Karpas-422 (cell line): ENCODE results near the gene TTC12. TPM values are rescaled to one million over a fixed set of nuclear protein-coding genes. Genes with fewer than 3 reads are reported as not detected.

ENCODE experiments used
- DNase-seq: peaks from one replicate; pipeline ENCODE4 v3.0.0-alpha.2; 2015
- H2AFZ ChIP-seq: fragments of 200-600 bp; sonication (generic); 2 replicates; pipeline ENCODE4 v1.6.1; 2014; ENCODE audit warnings: antibody characterized with exemption, low read length, mixed read lengths
- H3K27ac ChIP-seq: fragments of 200-600 bp; sonication (generic); 2 replicates; pipeline ENCODE4 v1.5.1; 2014; ENCODE audit warnings: mild to moderate bottlenecking, low read length, moderate library complexity
- H3K27me3 ChIP-seq: fragments of 200-600 bp; sonication (generic); 2 replicates; pipeline ENCODE4 v1.6.1; 2014; ENCODE audit warnings: low read length, mixed read lengths
- H3K36me3 ChIP-seq: fragments of 200-600 bp; sonication (generic); 2 replicates; pipeline ENCODE4 v1.6.1; 2014; ENCODE audit warnings: low read length, mixed read lengths; ENCODE audit not compliant: insufficient read depth
- H3K4me1 ChIP-seq: fragments of 200-600 bp; sonication (generic); 2 replicates; pipeline ENCODE4 v1.6.1; 2014; ENCODE audit warnings: mild to moderate bottlenecking, low read length, mixed read lengths
- H3K4me2 ChIP-seq: fragments of 200-600 bp; sonication (generic); 2 replicates; pipeline ENCODE4 v1.6.1; 2014; ENCODE audit warnings: low read length, low read depth, mild to moderate bottlenecking; ENCODE audit not compliant: poor library complexity, severe bottlenecking
- H3K4me3 ChIP-seq: fragments of 200-600 bp; sonication (generic); 2 replicates; pipeline ENCODE4 v1.5.1; 2014; ENCODE audit warnings: mild to moderate bottlenecking, antibody characterized with exemption, low read length, mixed read lengths
- H3K79me2 ChIP-seq: fragments of 200-600 bp; sonication (generic); 2 replicates; pipeline ENCODE4 v1.6.1; 2014; ENCODE audit warnings: mild to moderate bottlenecking, low read length, mixed read lengths
- H3K9ac ChIP-seq: fragments of 200-600 bp; sonication (generic); 2 replicates; pipeline ENCODE4 v1.6.0; 2014; ENCODE audit warnings: low read length
- H3K9me2 ChIP-seq: fragments of 200-600 bp; sonication (generic), shearing (Covaris generic); replicated peaks from 2 replicates; pipeline ENCODE4 v1.6.0; 2014; ENCODE audit warnings: mild to moderate bottlenecking, low read length, moderate library complexity; ENCODE audit not compliant: insufficient read depth
- H3K9me3 ChIP-seq: fragments of 300-700, 200-600 bp; sonication (generic); 2 replicates; pipeline ENCODE4 v1.6.1; 2014; ENCODE audit warnings: low read length, mixed read lengths
- H4K20me1 ChIP-seq: fragments of 200-600 bp; sonication (generic); 2 replicates; pipeline ENCODE4 v1.6.1; 2014; ENCODE audit warnings: mild to moderate bottlenecking, antibody characterized with exemption, low read length, low read depth; ENCODE audit not compliant: insufficient read depth
- total RNA-seq: library from RNA; depleted of rRNA; stranded (reverse); fragments of >200 nt; shearing (Covaris generic); gene quantifications from 2 replicates; pipeline ENCODE4 v1.2.3, GENCODE V29; 2014; ENCODE audit warnings: low replicate concordance

The TTC12 gene
- total RNA-seq, 1 experiment from 2014 or later, result 7.2 TPM

DNA sequence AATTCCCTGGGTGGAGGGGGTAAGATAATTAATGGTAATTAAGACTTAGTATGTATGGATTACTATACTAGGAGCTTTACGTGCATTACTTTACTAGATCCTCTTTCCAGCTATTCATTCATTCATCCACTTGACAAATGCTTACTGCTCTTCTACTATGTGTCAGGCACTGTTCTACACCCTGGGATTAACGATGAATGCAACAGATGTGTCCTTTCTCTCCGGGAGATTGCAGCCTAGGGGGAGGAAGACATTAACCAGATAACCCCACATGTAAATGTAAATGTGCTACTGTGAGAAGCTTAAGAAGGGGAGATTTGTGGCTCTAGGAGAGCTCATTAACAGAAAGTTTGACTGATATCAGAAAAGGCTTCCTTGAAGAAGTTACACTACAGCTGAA is 74.9 kb downstream of the TTC12 start:
- Histone ChIP-seq H3K4me1 (no peaks in the 10 kb centered on the region), H3K9ac (no peak overlapping the region), H3K4me3 (no peak overlapping the region), H3K36me3 (no peaks in the 10 kb centered on the region), H3K9me2 (no peaks in the 10 kb centered on the region), H3K27ac (no peak overlapping the region), H3K9me3 (no peaks in the 10 kb centered on the region), H4K20me1 (no peaks in the 10 kb centered on the region), H3K4me2 (no peak overlapping the region), H3K79me2 (no peaks in the 10 kb centered on the region), H3K27me3 (no peaks in the 10 kb centered on the region), H2AFZ (no peak overlapping the region)
- no peak for DNase-seq

DNA sequence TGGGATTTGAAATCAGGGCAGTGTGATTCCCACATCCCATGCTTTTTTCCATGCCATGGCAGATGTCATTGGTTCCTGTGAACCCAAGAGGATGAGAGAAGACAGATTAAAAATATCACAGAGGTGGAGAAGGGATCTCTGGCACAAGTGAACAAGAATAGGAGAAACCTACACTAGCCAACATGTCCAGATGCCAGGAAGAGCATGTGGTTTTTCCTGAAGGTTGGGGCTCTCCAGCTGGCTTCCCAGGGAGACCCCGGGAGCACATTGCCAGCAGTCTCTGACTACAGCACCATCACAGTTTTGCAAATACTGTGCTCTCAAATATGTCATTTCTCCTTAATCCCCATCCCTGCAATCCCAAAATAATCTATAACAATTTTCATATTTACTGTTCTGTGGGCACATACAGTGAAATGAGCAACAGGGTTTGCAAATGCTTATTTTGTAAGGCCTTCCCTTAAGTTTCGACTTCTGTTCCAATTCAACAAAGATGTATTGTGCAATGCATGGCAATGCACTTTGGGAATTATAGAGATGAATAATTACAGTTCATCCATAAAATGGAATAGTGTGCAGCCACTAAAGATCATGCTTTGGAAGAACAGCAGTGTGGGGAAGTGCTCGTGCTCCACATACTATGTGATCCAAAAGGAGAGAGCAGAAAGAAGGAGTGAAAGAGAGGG is 78.0 kb downstream of the TTC12 start:
- Histone ChIP-seq H3K9me2 (no peaks in the 10 kb centered on the region), H3K27ac (no peak overlapping the region), H3K9me3 (no peaks in the 10 kb centered on the region), H3K79me2 (no peaks in the 10 kb centered on the region), H4K20me1 (no peaks in the 10 kb centered on the region), H3K4me2 (no peak overlapping the region), H2AFZ (no peak overlapping the region), H3K27me3 (no peaks in the 10 kb centered on the region), H3K4me3 (no peak overlapping the region), H3K36me3 (no peaks in the 10 kb centered on the region), H3K4me1 (no peaks in the 10 kb centered on the region), H3K9ac (no peak overlapping the region)
- DNase-seq, result no peak

DNA sequence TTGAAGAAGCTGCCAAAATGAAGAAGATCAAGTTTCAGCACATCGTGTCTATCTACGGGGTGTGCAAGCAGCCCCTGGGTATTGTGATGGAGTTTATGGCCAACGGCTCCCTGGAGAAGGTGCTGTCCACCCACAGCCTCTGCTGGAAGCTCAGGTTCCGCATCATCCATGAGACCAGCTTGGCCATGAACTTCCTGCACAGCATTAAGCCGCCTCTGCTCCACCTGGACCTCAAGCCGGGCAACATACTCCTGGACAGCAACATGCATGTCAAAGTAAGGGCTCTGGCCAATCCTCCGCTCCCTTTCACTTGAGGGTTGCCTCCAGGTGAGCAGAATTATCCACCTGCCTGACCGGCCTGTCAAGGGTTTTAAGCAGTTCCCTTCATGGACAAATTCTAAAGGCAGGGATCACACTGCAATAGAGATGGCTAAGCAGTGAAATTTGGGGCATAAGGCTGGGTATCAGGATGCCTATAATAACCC is 79.2 kb downstream of the TTC12 start:
- Histone ChIP-seq H4K20me1 (no peaks in the 10 kb centered on the region), H3K27ac (no peak overlapping the region), H3K27me3 (no peaks in the 10 kb centered on the region), H3K4me3 (no peak overlapping the region), H3K9me2 (no peaks in the 10 kb centered on the region), H3K4me1 (no peaks in the 10 kb centered on the region), H3K9me3 (no peaks in the 10 kb centered on the region), H3K36me3 (no peaks in the 10 kb centered on the region), H2AFZ (no peak overlapping the region), H3K4me2 (no peak overlapping the region), H3K79me2 (no peaks in the 10 kb centered on the region), H3K9ac (no peak overlapping the region)
- DNase-seq, result no peak

DNA sequence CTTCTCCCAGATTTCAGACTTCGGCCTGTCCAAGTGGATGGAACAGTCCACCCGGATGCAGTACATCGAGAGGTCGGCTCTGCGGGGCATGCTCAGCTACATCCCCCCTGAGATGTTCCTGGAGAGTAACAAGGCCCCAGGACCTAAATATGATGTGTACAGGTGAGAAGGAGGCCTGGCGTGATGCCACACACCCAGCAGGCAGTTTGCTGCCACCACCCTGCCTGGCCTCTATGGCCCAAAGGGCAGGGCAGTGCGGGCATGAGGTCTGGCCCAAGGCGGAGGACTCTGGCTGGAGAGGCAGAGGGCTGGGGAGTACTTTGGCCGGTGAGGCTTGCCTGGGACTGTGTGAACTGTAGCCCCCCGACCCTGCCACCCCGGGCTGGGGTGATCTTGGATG is 80.5 kb downstream of the TTC12 start:
- H3K27me3 ChIP-seq, result no peaks in the 10 kb centered on the region
- no peaks in the 10 kb centered on the region for H3K79me2 ChIP-seq
- no peaks in the 10 kb centered on the region for H3K36me3 ChIP-seq
- H2AFZ ChIP-seq, result no peak overlapping the region
- H3K4me2 ChIP-seq, result no peak overlapping the region
- DNase-seq, result no peak
- no peaks in the 10 kb centered on the region for H4K20me1 ChIP-seq
- H3K9me3 ChIP-seq, result no peaks in the 10 kb centered on the region
- H3K9me2 ChIP-seq, result no peaks in the 10 kb centered on the region
- H3K4me3 ChIP-seq, result no peak overlapping the region
- no peak overlapping the region for H3K9ac ChIP-seq
- no peak overlapping the region for H3K27ac ChIP-seq
- H3K4me1 ChIP-seq, result no peaks in the 10 kb centered on the region

DNA sequence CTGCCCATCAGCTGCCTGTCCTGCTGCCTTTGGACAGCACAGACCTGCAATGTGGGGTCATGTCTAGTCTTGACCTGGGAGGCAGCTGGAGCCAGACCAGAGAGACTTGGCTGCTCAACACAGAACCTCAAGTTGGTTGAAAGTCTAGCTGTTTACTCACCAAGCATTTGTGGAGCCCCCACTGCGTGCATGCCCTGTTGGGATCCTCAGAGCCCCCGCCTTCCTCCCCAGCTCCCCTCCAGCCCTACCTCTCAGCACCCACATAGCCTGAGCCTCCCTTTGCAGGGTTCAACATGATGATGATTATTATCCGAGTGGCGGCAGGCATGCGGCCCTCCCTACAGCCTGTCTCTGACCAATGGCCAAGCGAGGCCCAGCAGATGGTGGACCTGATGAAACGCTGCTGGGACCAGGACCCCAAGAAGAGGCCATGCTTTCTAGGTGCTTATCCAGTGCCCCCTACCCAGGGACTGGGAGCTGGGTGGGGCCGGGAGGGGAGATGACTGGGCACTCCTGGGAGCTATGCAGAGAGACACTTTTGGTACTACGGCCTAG is 81.5 kb downstream of the TTC12 start:
- no peaks in the 10 kb centered on the region for H3K9me2 ChIP-seq
- H3K79me2 ChIP-seq, result no peaks in the 10 kb centered on the region
- H3K27ac ChIP-seq, result no peak overlapping the region
- no peaks in the 10 kb centered on the region for H3K9me3 ChIP-seq
- no peak for DNase-seq
- no peaks in the 10 kb centered on the region for H3K36me3 ChIP-seq
- no peaks in the 10 kb centered on the region for H3K27me3 ChIP-seq
- H2AFZ ChIP-seq, result no peak overlapping the region
- H3K4me1 ChIP-seq, result no peaks in the 10 kb centered on the region
- no peak overlapping the region for H3K4me2 ChIP-seq
- no peak overlapping the region for H3K4me3 ChIP-seq
- H3K9ac ChIP-seq, result no peak overlapping the region
- no peaks in the 10 kb centered on the region for H4K20me1 ChIP-seq

DNA sequence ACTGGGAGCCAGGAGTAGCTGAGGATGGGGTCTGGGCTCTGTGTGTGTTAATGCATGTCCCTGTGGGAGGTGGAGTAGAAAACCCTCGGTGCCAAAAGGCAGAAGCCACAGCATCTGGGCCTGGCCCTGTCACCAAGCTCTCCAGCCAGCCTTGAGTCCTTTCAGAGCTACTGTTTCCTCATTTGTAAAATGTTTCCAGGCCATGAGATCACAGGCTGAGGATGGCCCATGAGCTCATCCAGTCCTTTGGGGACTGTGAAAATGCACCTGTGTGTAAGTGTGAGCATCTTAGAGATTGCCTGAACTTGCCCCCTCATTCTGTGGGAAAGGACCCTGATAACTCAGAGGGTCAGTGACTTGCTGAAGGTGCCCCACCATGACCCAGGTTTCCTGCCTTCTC is 82.3 kb downstream of the TTC12 start:
- no peaks in the 10 kb centered on the region for H4K20me1 ChIP-seq
- H3K79me2 ChIP-seq, result no peaks in the 10 kb centered on the region
- no peak overlapping the region for H3K4me2 ChIP-seq
- H3K36me3 ChIP-seq, result no peaks in the 10 kb centered on the region
- DNase-seq, result no peak
- H3K4me3 ChIP-seq, result no peak overlapping the region
- no peaks in the 10 kb centered on the region for H3K27me3 ChIP-seq
- H3K27ac ChIP-seq, result no peak overlapping the region
- H2AFZ ChIP-seq, result no peak overlapping the region
- H3K9me3 ChIP-seq, result no peaks in the 10 kb centered on the region
- H3K4me1 ChIP-seq, result no peaks in the 10 kb centered on the region
- no peak overlapping the region for H3K9ac ChIP-seq
- H3K9me2 ChIP-seq, result no peaks in the 10 kb centered on the region

DNA sequence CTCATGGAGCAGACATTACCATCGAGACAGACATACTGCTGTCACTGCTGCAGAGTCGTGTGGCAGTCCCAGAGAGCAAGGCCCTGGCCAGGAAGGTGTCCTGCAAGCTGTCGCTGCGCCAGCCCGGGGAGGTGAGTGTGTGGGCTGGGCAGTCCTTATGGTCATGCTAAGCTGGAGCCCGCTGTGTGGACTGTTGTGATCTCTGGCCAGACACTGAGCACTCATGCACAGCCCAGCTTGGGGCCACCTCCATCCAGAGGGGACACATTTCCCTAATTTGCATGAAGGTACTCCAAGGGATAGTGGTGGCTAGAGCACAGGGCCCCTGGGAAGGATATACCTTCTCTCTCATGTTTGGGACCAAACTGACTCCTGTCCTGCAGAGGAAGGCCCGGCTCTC is 82.8 kb downstream of the TTC12 start:
- no peak overlapping the region for H3K9ac ChIP-seq
- DNase-seq, result no peak
- no peak overlapping the region for H3K4me2 ChIP-seq

DNA sequence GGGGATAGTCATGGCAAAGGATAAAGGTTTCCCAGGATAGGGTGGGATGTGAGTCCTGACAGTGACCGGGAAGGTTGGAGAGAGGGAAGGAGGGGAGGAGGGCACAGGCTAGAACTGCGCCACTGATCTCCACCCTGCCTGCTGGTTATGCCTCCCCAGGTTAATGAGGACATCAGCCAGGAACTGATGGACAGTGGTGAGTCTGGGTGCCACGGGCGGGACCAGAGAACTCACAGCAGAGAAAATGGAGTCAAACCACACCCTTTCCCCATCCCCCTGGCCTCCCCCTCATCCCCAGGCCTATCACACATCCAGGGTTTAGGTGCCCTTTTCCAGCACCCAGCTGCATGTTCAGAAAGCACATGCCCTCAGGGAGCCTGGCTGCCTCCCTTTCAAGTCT is 83.4 kb downstream of the TTC12 start:
- Histone ChIP-seq H3K4me2 (no peak overlapping the region), H3K9me3 (no peaks in the 10 kb centered on the region), H3K27me3 (no peaks in the 10 kb centered on the region), H4K20me1 (no peaks in the 10 kb centered on the region), H2AFZ (no peak overlapping the region), H3K79me2 (no peaks in the 10 kb centered on the region), H3K4me3 (no peak overlapping the region), H3K36me3 (no peaks in the 10 kb centered on the region), H3K4me1 (no peaks in the 10 kb centered on the region), H3K9me2 (no peaks in the 10 kb centered on the region), H3K27ac (no peak overlapping the region), H3K9ac (no peak overlapping the region)
- no peak for DNase-seq

More for the DNA sequence above, 82.8 kb downstream of the TTC12 start:
- H3K4me3 ChIP-seq, result no peak overlapping the region
- H3K27me3 ChIP-seq, result no peaks in the 10 kb centered on the region
- no peaks in the 10 kb centered on the region for H3K36me3 ChIP-seq
- no peaks in the 10 kb centered on the region for H3K9me2 ChIP-seq
- H2AFZ ChIP-seq, result no peak overlapping the region
- no peaks in the 10 kb centered on the region for H4K20me1 ChIP-seq
- H3K4me1 ChIP-seq, result no peaks in the 10 kb centered on the region
- no peaks in the 10 kb centered on the region for H3K9me3 ChIP-seq
- H3K27ac ChIP-seq, result no peak overlapping the region
- no peaks in the 10 kb centered on the region for H3K79me2 ChIP-seq
